Iris pigment epithelial cell (primary cell): ENCODE results near the gene GALNT10.
A peak's percentile ranks its signal among the peaks of the same experiment; 100 is the strongest.

ENCODE experiments used
- DNase-seq: peaks from one replicate; pipeline ENCODE4 v3.0.0-alpha.2; 2011; ENCODE audit warnings: low read depth

Gene GALNT10

GRCh38 chr5:154296525-154297159 lies 106.1 kb downstream of the GALNT10 start:
- no peak for DNase-seq

DNA sequence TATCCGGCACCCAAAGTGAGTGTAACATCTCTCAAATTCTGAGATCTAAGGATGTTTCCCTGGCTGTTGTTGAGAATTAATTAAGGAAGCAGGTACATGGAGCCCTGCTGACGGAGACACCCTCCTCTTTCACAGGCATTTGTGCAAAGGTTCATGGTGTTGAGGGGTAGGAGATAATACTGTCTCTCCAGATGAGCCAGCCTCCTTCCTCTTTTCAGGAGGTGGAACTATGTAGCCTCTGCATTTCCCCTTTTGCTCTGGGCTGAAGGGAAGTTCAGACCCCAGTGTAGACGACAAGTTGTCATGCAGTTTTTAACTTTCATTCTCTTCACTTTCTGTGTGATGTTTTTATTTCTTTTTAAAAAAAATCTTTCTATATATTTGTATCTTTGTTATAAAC lies 107.5 kb downstream of the GALNT10 start:
- no peak for DNase-seq

GRCh38 chr5:154300207-154300883 lies 109.8 kb downstream of the GALNT10 start:
- DNase-seq, result no peak

GRCh38 chr5:154301726-154302125 lies 111.2 kb downstream of the GALNT10 start:
- DNase-seq, result no peak

- DNase-seq, result no peak
These were observed 111.6 kb downstream of the GALNT10 start for GRCh38 chr5:154302161-154302560.

DNA sequence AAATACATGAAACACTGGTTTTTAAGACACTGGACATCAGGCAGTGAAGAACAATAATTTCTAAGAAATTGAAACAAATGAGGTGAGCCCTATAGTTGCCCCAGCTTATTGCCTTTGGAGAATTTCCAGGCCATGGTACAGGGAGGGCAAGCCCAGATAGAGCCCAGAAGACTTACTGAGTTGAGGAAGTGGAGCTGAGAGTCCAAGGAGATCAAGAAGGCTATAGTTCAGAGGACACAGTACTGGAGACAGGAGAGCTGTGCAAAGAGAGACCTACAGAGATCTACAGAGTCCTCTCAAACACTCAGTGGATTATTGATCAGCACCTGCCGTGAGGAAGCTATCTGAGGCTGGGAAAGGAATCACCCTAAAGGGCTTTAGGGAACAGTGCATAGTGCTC lies 112.6 kb downstream of the GALNT10 start:
- DNase-seq, result no peak

DNA sequence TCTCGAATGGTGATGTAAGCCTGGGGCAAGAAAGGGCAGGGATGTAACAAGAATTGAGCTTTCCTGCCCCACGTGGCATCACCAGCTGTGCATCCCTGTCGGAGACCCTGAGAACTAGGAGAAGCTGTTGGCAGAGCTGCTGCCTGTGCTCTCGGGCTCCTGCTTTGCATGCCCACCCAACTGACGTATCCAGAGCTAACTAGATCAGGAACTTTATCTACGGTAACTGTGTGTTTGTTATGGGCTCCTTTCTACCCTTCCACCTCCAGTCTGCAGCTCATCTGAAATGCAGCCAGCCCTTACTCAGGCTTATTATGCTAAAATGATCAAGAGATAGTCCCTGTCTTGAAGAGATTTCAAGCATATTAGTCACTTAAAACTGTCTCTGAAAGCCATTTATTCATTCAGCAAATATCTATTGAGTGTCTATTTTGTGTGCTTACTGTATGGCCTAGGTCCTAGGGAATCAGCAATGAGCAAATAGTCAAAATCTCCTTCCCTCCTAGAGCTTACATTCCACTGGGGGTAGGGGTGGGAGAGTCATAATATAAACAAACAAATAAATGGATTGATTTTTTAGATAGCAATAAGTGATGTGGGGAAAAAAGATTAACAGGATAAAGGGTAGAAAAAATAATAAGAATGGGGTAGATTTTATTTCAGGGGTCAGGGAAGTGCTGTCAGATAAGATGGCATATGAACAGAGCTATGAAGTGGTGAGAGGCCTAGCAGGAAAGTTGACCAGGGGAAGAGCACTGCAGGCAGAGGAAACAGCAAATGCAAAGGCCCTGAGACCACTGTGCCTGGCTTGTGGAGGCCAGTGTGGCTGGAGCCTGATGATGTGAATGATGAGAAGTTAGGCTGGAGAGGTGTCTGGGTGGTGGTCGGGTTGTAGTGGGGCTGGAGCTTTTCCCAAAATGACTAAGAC lies 118.2 kb downstream of the GALNT10 start:
- DNase-seq, result peak; percentile 82

- DNase-seq, result peak; percentile 76
These were observed 118.8 kb downstream of the GALNT10 start for GRCh38 chr5:154309371-154309745.

DNA sequence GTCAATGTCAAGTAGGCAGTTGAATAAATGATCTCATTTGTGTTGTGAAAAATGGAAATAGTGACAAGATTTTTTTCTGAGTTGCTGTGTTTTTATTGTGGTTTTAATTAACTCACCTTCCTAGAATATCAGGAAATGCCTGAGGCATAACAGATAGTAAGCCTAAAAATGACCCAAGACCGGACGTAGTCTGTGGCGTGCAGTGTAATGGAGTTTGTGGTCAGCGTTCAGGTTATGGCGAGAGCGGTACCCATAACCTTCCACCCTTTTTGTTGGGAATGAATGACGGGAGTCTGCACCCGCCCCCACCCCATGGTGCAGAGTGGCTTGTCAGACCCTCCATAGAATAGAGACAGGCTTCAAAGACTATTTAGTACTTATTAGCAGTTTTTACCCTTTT lies 119.3 kb downstream of the GALNT10 start:
- peak; percentile 62 for DNase-seq

GRCh38 chr5:154311362-154311761 lies 120.8 kb downstream of the GALNT10 start:
- DNase-seq, result peak; percentile 63

DNA sequence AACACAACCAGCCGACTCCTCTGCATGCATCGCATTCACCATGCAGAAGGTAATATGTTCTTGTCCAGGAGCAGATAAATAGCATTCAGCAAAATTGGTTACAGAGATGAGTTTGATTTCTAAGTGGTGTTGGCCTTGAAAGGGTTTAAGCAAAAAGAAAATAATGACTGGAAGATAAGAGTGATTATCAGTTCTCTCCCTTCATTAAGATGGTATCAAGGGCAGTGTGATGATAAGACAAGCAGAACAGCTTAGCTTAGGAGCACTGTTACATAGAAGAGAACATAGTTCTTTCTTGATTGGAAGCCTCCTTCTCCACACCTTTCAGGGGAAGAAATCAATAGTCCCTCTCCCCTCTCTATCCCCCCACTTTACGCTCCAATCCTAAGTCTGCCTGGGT lies 121.5 kb downstream of the GALNT10 start:
- no peak for DNase-seq

GRCh38 chr5:154312576-154312975 lies 122.0 kb downstream of the GALNT10 start:
- peak; percentile 47 for DNase-seq

- no peak for DNase-seq
These were observed 123.0 kb downstream of the GALNT10 start for GRCh38 chr5:154313360-154314017.

DNA sequence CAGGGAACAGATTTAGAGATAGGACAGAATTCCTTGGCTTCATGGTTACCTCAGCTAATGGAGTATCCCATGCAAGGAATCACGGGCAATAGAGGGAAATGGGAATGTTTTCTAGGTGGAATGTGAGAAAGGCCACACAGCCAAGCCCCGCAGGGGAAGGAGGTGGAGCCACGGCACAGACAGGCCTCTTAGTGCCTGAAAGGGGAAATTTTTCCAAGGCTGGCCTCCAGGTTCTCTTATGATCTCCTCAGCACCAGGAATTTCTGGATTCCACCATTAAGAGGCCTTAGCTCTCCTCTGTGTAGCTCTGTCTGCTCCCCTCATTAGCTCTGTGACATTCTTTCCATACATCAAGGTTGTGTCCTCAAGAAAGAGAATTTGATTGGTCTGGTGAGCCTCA lies 124.7 kb downstream of the GALNT10 start:
- DNase-seq, result no peak

GRCh38 chr5:154315756-154316155 lies 125.2 kb downstream of the GALNT10 start:
- DNase-seq, result no peak

DNA sequence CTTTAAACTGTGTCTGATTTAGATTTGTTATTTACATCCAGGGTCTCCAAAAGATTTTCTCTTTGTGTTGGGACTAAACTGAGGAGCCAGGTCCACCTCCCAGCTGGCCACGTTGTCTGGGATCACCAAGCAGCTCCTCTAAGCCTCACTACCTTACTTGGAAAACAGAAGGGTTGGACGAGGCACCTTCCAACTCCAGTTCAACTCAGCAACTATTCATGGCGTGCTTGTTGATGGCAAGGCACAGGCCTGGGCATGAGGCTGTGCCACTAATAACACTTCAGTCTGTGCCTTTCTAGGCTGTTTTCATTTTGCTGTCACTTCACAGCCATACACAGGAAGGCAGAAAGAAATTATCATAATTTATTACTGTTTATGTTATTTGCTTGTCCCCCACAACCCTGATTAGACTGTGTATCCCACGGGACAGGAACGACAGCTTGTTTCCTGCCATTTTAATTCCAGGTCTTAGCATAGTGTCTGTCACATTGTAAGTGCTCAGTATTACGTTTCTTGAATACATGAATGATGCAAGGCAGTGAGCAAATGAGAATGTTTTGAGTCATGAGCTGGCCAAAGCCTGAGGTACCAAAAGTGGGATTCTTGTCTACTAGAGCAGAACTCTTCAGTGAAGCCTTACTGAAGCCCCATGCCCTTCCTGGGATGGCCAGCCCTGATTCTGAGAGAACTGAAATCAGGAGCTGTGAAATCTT lies 125.8 kb downstream of the GALNT10 start:
- no peak for DNase-seq

- DNase-seq, result no peak
These were observed 127.4 kb downstream of the GALNT10 start for GRCh38 chr5:154317916-154318315.

DNA sequence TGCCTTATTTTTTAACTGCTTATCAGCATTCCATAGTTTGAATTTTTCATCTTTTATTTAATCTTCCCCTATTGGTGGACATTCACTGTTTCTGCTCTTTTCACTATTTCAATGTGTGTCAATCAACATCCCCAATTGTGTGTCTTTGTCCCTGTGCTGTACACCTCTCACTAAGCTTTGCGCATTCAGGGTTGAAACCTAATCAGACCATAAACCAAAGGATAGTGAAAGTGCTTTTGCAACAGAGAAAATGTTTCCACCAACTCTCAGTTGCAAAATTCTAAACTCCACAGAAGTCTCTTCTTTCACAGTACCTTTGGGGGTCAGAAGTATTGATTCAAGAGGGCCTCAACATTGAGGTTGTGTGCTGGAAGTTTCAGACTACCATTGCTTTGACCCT lies 128.2 kb downstream of the GALNT10 start:
- DNase-seq, result no peak

DNA sequence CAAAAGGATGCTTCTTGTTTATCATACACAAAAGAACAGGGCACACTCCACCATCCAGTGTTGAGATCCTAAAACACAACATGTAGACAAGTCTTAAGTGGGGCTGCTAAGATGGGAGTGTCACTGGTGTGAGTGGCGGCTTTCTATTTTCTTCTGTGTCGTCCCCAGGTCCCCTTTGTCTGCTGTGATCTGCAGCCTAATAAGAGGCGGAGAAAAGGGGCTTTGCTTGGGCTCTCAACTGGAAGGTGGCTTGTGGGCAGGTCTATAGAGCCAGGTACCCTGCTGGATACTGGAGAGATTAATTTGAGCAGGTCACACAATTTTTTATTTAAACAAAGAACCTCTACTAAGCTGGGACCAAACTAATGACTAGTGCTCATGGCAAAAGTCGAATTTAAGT lies 129.2 kb downstream of the GALNT10 start:
- no peak for DNase-seq

DNA sequence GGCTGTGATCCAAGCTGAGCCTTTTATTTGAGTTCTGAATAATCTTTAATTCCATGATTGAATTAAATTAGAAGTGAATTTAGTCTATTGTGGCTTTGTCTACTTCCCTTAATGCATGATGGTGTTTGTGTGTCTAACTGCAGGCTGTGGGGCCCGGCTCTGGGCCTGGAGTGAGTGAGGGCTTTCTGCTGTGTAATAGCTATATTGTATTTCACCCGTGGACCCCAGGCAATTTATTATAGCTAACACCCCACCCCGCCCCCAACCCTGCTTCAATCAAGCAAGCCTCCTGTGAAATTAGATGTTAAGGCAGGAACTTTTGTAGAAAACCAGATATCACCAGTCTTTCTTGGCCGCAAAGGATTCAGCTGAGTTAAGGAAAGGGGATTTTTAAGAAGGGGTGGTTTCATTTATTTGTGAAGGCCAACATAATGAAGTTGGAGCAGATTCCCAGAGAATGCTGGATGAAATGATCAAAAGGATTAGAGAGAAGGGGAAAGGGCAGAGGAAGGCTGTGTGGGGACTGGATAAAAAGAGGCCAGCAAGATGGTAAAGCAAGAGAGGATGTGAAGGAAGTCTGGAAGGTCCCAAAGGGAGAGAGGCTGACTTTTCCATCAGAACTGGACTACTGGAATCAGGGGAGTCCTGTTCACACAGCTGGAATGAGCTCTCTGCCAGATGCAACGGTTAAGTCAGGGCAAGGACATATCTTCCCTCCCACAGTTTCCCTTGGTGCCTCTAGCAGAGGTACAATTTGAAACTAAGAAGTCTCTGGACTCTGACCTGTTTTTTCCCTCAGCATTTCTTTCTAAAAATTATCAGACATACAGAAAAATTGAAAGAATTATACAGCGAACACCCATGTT lies 129.9 kb downstream of the GALNT10 start:
- DNase-seq, result no peak

GRCh38 chr5:154321546-154321945 lies 131.0 kb downstream of the GALNT10 start:
- DNase-seq, result no peak
